DMS153 (cell line): ENCODE results near the gene COL5A1.
"Not testable (repeated sequence)": the region's sequence is repeated elsewhere in the genome, so short reads cannot be mapped to it uniquely, and the experiment has no call there.

ENCODE experiments used
- DNase-seq: peaks from one replicate; lab custom pipeline; 2025; lab: John Stamatoyannopoulos, UW

Gene COL5A1

DNA sequence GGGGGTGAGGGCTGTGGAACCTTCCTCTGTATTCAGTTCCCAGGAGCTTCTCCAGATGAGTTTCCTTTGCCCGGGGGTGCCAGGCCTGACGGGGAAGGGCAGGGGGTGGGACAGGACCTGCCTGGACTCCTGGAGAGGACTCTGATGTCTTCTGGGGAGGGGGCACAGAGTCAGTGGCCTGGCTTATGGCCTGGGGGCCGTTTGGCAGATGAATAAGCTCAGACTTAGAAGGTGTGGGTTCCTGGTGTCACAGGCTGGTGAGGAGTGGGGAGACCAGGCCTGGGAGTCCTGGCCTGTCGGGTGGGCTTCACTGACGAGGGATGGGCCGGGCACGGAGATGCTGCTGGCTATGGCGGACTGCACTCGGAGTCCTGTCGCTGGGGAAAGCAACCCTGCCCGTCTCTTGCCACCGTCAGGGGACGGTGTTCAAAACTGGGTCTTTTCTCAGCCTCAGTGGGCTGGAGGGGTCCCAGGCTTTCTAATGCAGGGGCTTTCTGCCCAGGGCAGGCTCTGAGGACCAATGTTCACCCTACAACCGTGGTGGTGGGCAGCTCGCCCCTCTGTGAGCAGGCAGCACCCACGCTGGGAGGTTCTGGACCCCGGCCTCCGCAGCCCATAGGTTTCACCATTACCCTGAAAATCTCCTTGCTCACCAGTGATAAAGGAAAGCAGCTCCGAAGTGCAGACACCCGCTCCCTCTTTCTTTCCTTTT lies 16.2 kb downstream of the COL5A1 start:
- no peak for DNase-seq

DNA sequence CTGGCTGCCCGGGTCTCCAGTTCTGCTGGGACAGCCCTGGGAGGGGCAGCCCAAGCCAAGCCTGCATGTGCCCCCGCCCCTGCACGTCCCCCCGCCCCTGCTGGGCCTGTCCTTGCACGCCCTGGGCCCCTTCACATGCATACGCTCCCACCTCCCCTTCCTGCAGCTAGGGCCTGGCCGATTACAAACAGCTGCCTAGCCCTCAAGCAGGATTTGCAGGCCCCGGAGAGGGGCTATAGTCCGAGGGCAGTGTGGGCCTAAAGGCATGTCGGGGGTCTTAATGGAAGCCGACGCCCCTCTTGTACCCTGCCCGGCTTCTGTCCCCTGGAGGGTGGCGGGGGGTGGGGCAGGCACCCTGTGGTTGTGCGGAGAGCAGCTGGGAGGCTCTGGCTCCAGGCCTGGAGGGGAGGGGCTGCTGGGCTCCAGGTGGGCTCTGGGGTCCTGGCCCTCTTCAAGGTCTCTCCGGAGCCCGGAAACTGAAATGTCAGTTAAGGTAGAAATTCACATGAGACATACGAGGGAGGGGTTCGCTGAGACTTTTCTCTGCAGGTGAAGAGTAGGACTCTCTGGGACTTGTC lies 16.9 kb downstream of the COL5A1 start:
- DNase-seq, result no peak

DNA sequence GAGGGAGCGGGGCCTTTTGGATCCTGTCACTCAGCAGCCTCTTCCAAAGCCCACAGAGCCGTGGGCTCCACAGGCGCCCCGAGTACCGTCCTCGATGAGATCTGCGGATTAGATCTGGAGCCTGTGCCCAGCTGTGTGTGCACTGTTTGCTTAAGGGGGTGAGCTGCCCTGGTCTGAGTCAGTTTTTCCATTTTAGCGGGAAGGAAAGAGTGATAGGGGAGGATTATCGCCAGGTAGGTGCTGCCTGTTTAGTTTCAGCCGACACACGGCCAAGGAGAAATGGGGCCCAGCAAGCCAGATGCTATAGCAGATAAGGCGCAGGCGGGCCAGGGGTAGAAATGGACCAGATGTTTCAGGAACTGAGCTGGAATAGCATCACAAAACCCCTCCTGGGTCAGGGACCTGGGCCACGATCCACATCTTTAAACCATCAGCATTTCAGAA lies 18.1 kb downstream of the COL5A1 start:
- no peak for DNase-seq

DNA sequence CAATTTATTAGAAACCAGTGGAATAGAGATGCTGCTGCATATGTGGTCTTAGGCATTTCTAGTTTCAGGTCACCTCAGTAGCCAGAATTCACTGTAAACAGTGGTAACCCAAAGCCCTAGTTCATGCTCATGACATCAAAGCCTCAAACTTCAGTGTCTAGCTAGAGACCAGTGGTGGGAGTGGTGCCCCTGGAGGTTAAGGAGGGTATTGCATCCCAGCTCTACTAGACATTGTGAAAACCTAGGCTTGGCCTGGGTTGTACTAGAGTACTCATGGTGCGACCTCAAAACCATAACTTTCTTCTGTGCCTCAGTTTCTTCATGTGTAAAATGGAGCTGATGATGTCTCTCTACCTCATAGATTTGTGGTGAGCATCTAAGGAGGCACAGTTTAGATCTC lies 18.8 kb downstream of the COL5A1 start:
- DNase-seq, result no peak

DNA sequence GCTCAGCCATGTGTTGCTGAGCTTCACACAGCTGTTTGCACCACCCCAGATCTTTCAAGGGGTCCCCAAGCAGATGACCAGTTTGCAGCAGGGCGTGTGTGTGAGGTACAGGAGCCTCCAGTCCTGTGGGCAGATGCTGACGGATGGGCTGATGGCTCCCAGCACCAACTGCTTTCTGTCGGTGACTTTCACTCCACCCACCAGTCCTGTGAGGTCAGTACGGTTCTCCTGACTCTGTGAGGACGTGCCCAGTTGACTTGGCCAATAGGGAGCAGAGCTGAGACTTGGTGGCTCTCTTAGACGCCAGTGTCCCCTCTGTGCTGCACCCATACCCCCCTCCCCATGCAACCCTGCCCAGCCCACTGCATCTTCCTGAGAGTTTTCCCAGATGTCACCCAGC lies 19.7 kb downstream of the COL5A1 start:
- DNase-seq, result no peak

DNA sequence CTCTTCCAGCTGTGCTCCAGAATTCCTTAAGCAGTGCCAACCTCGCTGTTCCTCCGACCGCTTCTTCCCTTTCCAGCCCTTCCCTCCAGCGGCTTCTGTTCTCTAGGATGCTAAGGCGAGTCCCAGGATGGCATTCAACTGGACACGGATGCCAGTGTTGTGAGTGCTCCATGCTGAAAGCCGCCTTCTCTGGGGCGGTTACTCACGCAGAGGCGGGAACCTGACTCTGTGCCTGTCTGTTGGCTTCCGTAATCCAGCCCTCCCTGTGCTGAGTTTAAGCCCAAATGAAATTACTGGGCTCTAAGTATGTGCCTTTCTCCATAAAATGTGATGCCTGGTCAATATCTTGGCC lies 20.2 kb downstream of the COL5A1 start:
- no peak for DNase-seq

- DNase-seq, result no peak
These were observed 20.7 kb downstream of the COL5A1 start for GRCh38 chr9:134662143-134662876.

- no peak for DNase-seq
These were observed 21.5 kb downstream of the COL5A1 start for GRCh38 chr9:134663084-134663483.

DNA sequence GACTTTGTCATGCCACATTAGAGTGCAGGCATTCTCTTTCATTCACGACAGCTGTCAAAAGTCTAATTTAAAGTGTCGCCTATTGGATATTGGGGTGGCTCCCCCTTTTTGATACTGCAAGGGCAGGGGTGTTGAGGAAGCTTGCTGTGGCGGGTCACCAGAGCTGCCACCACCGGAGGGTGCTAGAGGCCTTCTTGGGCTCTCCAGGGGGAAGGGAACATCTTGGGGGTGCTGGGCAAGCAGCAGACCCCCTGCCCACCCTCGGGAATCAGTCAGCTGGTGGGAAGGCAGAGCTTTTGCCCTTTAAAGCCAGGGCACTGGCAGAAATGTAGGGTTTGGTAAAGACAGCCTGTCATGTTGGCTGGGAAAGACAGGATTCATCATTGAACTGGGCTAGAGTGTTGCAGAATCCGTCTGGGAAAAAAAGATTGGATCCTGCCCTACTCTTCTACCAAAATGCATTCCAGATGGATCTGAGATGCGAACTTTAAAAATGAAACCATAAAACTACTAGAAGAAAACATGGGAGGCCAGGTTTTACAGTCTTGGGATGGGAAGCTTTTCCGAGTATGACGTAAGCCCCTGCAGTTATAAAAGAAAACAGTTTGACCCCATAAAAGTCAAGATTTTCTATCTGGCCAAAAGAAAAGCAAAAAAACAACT lies 22.3 kb downstream of the COL5A1 start:
- DNase-seq, result no peak

DNA sequence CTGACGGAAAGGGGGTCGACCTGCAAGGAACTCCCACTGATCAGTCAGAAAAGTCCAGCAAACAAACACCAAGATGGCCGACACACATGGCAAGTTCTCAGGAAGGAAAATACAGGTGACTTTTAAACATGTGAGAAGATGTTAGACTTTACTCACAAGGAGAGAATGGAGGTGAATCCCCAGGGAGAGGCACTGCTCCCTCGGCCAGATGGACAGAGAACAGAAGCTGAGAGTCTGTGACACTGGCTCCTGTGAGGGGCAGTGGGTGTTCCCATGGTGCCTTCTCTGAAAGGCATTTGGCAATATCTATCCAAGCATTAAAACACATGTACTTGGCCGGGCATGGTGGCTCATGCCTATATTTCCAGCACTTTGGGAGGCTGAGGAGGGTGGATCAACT lies 22.8 kb downstream of the COL5A1 start:
- no peak for DNase-seq

DNA sequence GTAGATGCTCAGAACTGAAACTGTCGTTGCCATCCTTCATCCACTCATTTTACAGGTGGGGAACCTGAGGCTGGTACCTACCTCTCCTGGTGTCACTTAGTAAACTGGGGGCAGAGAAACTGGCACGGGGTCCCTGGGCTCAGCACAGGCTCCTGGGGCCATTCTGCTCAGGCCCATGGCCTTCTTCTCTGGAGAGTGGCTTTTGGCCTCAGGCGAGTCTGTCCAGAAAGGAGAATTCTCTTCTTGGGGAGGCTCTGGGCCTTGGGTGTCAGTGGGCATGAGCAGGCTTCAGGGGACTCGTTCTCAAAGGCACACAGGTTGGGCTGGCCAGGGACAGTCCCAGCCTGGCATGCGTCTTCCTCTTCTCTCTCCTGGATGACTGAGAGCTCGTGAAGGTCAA lies 24.6 kb downstream of the COL5A1 start:
- DNase-seq, result no peak

GRCh38 chr9:134666831-134667230 lies 25.2 kb downstream of the COL5A1 start:
- no peak for DNase-seq

DNA sequence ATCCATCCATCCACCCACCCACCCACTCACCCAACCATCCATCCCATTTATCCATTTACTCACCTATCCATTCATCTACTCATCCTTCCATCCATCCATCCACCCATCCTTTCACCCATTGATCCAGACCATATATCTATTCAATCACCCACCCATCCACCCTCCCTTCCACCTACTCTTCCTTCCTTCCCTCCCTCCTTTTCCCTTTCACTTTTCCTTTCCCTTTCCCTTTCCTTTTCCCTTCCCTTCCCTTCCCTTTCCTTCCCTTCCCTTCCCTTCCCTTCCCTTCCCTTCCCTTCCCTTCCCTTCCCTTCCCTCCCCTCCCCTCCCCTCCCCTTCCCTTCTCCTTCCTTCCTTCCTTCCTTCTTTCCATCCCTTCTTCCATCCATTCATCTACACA lies 27.4 kb downstream of the COL5A1 start:
- DNase-seq, result not testable (repeated sequence)

- no peak for DNase-seq
These were observed 27.9 kb downstream of the COL5A1 start for GRCh38 chr9:134669399-134669955.

DNA sequence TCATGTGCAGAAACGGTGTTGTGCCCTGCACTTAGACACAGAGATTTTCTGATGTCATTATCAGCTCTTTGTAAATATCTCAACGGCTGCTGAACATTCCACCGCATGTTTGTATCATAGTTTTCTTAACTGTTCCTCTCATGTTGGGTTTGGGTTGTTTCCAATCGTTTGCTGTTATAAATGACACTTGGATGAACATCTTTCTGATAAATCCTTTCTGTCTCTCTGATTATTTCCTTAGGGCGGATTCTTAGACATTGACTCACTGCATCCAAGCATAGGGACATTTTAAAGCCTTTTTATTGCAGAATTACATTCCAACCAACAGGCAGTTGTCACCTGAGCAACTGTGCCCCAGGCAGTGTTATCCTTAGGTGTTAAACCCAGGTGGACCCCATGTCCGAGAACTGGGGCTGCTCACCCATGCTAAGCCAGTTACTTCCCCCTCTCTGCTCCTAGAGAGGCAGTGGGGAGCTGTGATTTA lies 28.5 kb downstream of the COL5A1 start:
- no peak for DNase-seq

GRCh38 chr9:134670851-134671281 lies 29.3 kb downstream of the COL5A1 start:
- DNase-seq, result no peak

DNA sequence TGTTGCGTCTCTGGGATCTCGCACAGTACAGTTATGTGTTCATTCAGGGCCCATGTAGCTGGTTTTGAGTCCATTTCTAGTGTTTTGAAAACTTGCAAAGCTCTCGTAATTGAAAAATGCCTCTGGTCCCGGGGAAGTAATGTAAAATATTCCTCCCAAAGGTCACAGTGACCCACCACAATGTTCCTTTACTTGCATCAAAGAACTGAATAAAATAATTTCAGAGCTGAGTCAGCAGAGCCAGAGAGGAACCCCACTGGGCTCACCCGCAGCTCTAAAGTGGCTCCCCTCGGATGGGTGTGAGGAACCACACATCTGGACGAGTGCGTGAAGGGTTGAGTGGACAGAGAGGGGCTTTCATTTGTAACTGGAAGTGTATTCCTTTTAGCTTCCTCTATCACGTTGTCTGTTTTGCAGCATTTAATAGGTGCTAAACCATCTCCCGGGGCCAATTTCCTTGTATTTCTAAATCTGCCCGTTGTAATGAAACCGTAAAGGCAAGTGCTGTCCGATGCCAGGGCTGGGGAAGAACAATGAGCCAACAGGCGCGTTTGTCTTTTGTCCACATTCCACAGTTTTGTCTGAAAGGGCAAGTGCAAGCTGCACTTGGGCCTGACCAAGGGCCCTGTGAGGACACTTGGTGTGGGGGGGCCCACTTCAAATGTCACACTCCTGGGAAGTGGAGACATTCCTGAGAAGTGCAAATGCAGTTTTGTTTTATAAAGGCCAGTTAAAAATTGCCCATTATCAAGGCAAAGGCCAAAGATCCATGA lies 29.9 kb downstream of the COL5A1 start:
- no peak for DNase-seq

DNA sequence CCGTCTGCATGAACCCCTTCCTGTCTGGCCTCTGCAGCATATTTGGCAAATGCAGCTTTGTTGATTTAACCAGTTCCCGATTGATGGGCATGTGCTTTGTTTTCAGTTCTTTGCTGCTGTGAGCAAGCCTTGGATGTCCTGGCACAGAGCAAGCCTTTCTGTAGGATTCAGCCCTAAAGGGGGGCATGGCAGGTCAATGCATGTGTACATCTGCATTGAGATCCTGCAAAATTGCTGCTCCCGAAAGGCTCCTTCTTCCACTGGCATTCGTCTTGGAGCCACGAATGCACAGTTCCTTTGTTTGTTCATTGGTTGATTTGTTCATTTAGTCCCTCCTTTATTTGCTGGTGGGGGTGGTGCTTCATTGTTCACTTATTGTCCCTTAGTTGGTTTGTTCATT lies 34.8 kb downstream of the COL5A1 start:
- DNase-seq, result no peak

GRCh38 chr9:134676886-134677285 lies 35.3 kb downstream of the COL5A1 start:
- DNase-seq, result no peak

- no peak for DNase-seq
These were observed 36.1 kb downstream of the COL5A1 start for GRCh38 chr9:134677743-134678142.

DNA sequence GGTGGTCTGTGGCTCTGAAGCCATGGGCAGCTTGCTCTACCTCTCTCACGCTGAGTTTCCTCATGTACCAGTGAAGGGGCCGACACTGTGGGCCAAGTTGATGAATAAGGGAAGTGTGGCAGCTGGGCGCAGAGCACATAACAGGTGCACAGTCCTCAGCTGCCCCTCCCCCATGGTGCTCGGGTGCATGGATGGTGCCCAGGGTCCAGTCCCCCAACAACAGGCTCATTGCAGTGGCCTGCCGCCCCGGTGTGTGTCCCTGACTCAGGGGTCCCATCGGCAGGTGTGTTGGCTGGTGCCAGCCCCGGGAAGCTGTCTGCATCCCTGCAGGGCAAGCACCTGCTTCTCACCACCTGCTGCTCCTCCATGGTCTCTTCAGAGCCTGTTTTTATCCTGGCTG lies 36.6 kb downstream of the COL5A1 start:
- no peak for DNase-seq
